Fibroblast of villous mesenchyme (primary cell): ENCODE results near the gene LY86. TPM values are rescaled to one million over a fixed set of nuclear protein-coding genes. Genes with fewer than 3 reads are reported as not detected.

Source experiments
- DNase-seq: peaks from one replicate; pipeline ENCODE4 v3.0.0-alpha.2; 2010; ENCODE audit warnings: low read depth
- H3K4me3 ChIP-seq: 2 replicates; pipeline ENCODE4 v1.5.1; 2011; ENCODE audit warnings: low read depth, mild to moderate bottlenecking, low read length
- CTCF ChIP-seq: IDR thresholded peaks from 2 replicates; pipeline ENCODE4 v1.5.1; 2012; ENCODE audit warnings: low read depth, mild to moderate bottlenecking, low read length; ENCODE audit not compliant: insufficient read depth
- total RNA-seq: library from RNA; depleted of rRNA; stranded (reverse); fragments of >200 nt; gene quantifications from 2 replicates; pipeline ENCODE4 v1.2.3, GENCODE V29; 2012

LY86 gene
- total RNA-seq, 1 donor = not detected

GRCh38 chr6:6547110-6547879, 41.2 kb upstream of the LY86 start:
- peak; percentile 90 for TF ChIP-seq CTCF
- H3K4me3 ChIP-seq = peak overlapping the region; percentile 38
- DNase-seq = peak; percentile 79

GRCh38 chr6:6556161-6556737, 32.3 kb upstream of the LY86 start:
- TF ChIP-seq CTCF = no peak
- no peak overlapping the region for H3K4me3 ChIP-seq
- peak; percentile 3 for DNase-seq

- peak; percentile 64 for DNase-seq
- TF ChIP-seq CTCF = peak; percentile 70
- no peak overlapping the region for H3K4me3 ChIP-seq
Measured at GRCh38 chr6:6556738-6557503, 31.6 kb upstream of the LY86 start.

GRCh38 chr6:6557504-6557839, 31.0 kb upstream of the LY86 start:
- TF ChIP-seq CTCF = no peak
- DNase-seq = no peak
- no peak overlapping the region for H3K4me3 ChIP-seq

- no peak for DNase-seq
Measured at GRCh38 chr6:6557886-6558285, 30.6 kb upstream of the LY86 start.

More at GRCh38 chr6:6557886-6558285, 30.6 kb upstream of the LY86 start:
- no peak overlapping the region for H3K4me3 ChIP-seq
- TF ChIP-seq CTCF = no peak
